GM21381 (cell line): ENCODE data around the gene ARSD.
"Not testable (repeated sequence)": the region's sequence is repeated elsewhere in the genome, so short reads cannot be mapped to it uniquely, and the experiment has no call there.

Experiments
- ATAC-seq: cut with Tn5 transposase; IDR thresholded peaks from one replicate; pipeline ENCODE4 v1.9.1; 2021; ENCODE audit warnings: mild to moderate bottlenecking, moderate library complexity; ENCODE audit not compliant: unreplicated experiment

Gene ARSD

DNA sequence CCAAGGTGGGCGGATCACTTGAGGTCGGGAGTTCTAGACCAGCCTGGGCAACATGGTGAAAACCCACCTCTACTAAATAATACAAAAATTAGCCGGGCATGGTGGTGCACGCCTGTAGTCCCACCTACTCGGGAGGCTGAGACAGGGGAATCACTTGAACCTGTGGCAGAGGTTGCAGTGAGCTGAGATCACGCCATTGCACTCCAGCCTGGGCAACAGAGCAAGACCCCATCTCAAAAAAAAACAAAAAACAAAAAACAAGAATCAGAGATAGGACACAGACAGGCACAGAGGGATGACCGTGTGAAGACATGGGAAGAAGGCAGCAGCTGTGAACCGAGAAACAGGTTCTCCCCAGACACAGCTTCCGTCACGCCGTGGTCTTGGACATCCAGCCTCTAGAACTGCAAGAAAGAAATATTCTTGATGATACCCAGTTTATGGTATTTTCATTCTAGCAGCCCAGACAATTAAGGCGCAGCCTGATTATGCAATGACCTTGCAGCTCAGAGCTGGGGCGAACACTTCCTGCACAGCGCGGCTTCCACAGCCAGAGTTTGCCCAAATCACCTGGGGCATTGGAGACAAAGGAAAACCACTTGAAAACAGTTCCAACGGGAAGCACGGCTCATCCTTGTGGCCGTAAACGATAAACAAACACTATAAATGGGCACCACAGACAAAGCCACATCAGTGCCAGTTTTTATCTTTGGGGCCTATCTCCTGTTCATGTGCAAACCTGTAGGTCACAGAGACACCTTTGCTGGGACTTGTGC lies 4.2 kb upstream of the ARSD start:
- ATAC-seq: no peak

- no peak for ATAC-seq
Measured at GRCh38 chrX:2931612-2932011, 2.5 kb upstream of the ARSD start.

GRCh38 chrX:2931155-2931554 lies 2.0 kb upstream of the ARSD start:
- no peak for ATAC-seq

DNA sequence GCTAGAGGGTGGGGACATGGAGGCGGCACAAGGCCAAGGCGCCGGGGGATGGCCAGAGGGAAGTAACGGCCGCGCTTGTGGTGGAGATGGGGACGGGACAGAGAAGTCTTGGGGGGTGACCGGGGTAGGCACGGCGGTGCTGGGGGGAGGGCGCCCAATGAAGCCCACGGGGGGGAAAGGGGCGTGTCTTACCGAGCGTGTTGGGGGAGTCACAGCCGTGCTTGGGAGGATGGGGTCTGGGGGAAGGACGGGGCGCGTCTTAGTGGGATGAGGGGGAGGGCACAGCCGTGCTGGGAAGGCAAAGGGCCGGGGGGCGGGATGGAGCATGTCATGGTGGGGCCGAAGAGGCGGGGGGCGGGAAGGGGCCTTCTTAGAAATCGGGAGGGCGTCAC lies 952 bp downstream of the ARSD start:
- no peak for ATAC-seq

DNA sequence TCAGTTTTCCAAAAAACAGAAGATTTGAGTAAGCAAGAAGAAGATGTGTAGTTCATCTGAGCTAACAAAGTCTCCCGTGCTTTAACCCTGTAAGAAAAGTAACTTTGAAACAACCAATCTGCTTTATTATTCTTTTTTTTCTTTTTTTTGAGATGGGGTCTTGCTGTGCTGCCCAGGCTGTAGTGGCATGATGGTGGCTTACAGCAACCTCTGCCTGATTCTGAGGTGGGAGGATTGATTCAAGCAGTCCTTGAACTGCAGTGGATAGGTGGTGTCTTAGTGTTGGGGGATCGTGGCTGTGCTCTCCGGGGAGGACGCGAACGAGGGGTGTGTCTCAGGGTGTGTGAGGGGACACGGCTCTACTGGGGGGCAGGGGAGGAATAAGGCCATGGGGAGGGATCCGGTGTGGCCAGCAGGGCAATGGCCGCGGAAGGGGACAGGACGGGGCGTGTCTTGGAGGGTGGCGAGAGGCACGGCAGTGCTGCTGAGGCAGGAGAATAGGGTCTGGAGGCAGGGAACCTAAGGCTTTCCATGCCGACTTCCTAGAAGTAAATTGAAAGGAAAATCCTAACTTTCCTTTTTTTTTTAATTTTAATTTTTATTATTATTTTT lies 2.4 kb downstream of the ARSD start:
- no peak for ATAC-seq

DNA sequence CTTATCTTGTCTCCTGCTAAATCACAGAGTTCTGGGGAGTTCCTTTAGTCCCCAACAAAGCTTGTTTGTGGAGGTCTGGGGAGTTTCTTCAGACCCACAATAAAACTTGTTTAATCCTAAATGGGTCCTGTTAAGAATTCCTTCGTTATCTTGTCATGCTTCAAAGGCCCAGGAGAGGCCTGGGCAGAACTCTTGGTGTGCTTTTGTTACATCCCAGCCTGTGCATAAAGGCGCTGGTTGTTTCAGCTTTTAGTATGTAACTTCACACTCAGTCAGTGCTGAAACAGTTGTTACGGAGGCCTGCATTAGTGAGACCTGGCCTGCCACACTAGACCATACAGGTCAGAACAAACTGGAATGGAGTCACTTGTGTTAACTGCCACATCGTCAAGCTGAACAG lies 2.9 kb downstream of the ARSD start:
- not testable (repeated sequence) for ATAC-seq

DNA sequence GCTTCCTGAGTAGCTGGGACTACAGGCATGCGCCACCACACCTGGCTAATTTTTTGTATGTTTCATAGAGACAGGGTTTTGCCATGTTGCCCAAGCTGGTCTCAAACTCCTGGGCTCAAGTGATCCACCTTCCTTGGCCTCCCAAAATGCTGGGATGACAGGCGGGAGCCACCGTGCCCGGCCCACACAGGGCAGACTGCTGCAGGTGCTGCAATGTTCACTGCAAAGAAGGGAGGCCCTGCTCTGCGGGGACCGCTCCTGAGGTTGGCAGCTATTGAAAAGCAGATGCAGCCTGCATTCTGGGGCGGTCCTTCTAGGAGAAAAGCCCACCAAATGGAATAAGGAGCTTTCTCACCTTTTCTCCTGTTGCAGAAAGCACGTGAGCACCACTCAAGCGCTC lies 5.0 kb downstream of the ARSD start:
- ATAC-seq: no peak

- ATAC-seq: no peak
Measured at GRCh38 chrX:2921750-2922149, 7.4 kb downstream of the ARSD start.

GRCh38 chrX:2921193-2921592 lies 7.9 kb downstream of the ARSD start:
- ATAC-seq: no peak

- no peak for ATAC-seq
Measured at GRCh38 chrX:2917767-2918166, 11.4 kb downstream of the ARSD start.

GRCh38 chrX:2913118-2913517 lies 16.0 kb downstream of the ARSD start:
- ATAC-seq: no peak

DNA sequence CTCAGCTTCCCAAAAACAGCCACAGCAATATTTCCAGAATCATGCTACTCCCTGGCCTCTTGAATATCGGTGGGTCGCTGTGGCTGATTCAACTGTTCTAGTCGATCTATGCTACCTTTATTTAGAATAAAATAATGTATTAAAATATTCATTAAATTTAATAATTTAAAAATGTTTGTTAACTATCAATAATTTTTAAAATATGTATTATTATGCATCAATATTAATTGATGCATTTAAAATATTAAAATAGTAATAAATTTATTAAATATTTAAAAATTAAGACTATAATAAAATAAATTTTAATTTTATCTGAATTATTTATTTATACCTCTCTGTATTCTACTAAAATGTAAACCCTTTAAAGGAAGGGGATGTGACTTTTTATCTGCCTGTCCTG lies 19.0 kb downstream of the ARSD start:
- ATAC-seq: no peak

GRCh38 chrX:2908125-2908685 lies 20.9 kb downstream of the ARSD start:
- no peak for ATAC-seq

DNA sequence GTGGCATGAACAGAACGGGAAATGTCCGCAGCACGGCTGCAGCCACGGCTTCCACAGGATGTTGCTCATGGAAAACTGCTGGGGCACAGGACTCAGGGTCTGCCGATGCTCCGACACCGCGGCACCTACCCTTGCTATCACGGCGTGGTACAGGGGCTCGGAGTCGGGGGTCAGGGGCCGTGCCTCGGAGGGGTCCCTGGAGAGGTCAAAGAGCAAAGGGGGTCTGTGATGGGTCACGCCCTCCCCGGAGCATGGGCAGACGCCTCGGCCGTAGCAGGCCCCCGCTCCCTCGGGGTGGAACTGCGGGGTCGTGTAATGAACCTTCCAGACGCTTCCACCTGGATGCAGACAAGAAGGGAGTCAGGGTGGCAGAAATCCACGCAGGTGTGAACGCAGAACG lies 21.8 kb downstream of the ARSD start:
- ATAC-seq: no peak

GRCh38 chrX:2903366-2903765 lies 25.8 kb downstream of the ARSD start:
- ATAC-seq: no peak

DNA sequence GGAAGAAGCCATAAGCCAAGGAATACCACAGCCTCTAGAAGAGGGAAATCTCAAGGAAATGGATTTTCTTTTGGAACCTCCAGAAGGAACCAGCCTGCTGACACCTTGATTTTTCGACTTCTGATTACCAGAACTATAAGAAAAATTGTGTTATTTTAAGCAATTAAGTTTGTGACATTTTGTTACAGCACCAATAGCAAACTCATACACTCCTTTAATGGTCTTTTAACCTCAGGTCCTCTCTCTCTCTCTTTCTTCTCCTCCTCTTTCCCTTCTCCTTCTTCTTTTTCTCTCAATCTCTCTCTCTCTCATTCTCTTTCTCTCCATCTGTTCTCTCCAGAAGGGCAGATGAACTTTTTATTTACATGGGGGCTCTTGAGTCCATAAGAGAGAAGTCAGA lies 26.3 kb downstream of the ARSD start:
- ATAC-seq: no peak

DNA sequence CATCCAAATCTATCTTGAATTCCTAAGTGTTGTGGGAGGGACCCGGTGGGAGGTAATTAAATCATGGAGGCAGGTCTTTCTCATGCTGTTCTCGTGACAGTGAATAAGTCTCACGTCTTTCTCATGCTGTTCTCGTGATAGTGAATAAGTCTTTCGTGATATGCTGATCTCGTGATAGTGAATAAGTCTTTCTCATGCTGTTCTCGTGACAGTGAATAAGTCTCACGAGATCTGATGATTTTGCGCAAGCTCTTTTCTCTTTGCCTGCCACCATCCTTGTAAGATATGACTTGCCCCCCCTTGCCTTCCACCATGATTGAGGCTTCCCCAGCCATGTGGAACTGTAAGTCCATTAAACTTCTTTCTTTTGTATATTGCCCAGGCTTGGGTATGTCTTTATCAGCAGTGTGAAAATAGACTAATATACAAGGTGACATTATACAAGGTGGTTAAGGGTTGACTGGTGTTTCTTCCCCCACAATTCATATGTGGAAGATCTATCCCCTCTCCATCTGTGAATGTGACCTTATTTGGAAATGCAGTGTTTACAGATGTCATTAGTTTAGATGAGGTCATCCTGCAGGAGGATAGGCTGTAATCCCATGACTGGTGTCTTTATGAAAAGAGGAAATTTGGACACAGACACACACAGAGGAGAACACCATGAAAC lies 27.6 kb downstream of the ARSD start:
- ATAC-seq: no peak

- no peak for ATAC-seq
Measured at GRCh38 chrX:2898846-2899512, 30.2 kb downstream of the ARSD start.

- ATAC-seq: peak; percentile 58
Measured at GRCh38 chrX:2897690-2898623, 31.2 kb downstream of the ARSD start.

DNA sequence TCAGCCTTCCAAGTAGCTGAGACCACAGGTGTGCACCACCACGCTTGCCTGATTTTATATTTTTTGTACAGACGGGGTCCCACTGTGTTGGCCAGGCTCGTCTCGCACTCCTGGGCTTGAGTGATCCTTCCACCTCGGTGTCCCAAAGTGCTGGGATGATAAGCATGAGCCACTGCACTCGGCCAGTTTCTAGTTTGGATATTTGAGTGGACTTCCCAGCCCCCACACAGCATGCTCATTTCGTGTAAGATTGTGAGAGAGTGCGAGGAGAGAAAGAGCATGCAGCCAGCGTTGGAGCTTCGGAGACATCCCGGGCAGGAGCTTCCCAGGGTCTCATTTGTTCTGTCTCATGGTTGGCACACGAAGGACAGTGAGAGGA lies 31.8 kb downstream of the ARSD start:
- ATAC-seq: no peak
